ENCODE measurements around the gene CSTPP1. TPM values are rescaled to one million over a fixed set of nuclear protein-coding genes. Genes with fewer than 3 reads are reported as not detected.
A peak's percentile ranks its signal among the peaks of the same experiment; 100 is the strongest.
"Not testable (repeated sequence)": the region's sequence is repeated elsewhere in the genome, so short reads cannot be mapped to it uniquely, and the experiment has no call there.

CSTPP1 gene
- total RNA-seq, 5 donors from 2014 or later (not counting 1 experiment from before 2014, with no cell fraction given), result 13.3 to 16.9 (median 15.0) TPM

DNA sequence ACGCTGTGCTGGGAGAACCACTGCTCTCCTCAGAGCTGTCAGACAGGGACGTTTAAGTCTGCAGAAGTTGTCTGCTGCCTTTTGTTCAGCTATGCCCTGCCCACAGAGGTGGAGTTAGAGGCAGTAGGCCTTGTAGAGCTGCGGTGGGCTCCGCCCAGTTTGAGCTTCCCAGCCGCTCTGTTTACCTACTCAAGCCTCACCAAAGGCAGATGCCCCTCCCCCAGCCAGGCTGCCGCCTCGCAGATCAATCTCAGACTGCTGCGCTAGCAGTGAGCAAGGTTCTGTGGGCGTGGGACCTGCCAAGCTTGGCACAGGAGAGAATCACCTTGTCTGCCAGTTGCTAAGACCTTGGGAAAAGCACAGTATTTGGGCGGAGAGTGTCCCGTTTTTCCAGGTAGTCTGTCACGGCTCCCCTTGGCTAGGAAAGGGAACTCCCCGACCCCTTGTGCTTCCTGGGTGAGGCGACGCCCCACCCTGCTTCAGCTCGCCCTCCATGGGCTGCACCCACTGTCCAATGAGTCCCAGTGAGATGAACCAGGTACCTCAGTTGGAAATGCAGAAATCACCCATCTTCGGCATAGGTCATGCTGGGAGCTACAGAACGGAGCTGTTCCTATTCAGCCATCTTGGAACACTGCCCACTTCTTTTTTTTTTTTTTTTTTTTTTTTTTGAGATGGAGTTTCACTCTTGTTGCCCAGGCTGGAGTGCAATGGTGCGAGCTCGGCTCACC lies 182.6 kb downstream of the CSTPP1 start:
- H3K9me3 Mint-ChIP-seq; H3K36me3 ChIP-seq (ENCODE audit: control insufficient read depth in 2 of 2, extremely low read depth in 1 of 2, insufficient read depth in 1 of 2, low read length in 1 of 2); H3K4me1 ChIP-seq (ENCODE audit: control insufficient read depth in 1 of 2, extremely low read depth in 1 of 2, insufficient read depth in 2 of 2, low read length in 2 of 2); H3K27ac Mint-ChIP-seq; CTCF ChIA-PET; H3K27me3 ChIP-seq (replicated peaks in 1 of 2; ENCODE audit: control insufficient read depth in 2 of 2, extremely low read depth in 1 of 2, insufficient read depth in 2 of 2, low read length in 1 of 2); H3K27me3 Mint-ChIP-seq; H3K4me1 Mint-ChIP-seq; H3K4me3 ChIP-seq (ENCODE audit: control insufficient read depth in 1 of 2, extremely low read depth in 1 of 2, low read length in 1 of 2); H3K36me3 Mint-ChIP-seq; H3K27ac ChIP-seq (ENCODE audit: low read length); H3K9me3 ChIP-seq: not testable (repeated sequence)
- DNase-seq (peak; percentile 22 to 79 (median 60)), ATAC-seq (replicated peaks in 1 of 4) (peak; percentile 77 to 88 (median 85))
- POLR2A ChIA-PET, result interaction anchor here in 1 of 2 donors (0.7 kb wide), 1 partner anchor 94 kb away, joined by 3 read pairs; no protein-coding TSS in a partner anchor
- peak overlapping the region in 1 of 3 donors; percentile 37 for H3K4me3 Mint-ChIP-seq
- WGBS (ENCODE audit: insufficient coverage), result 64% methylated on average over 14 of the region's 20 CpGs

DNA sequence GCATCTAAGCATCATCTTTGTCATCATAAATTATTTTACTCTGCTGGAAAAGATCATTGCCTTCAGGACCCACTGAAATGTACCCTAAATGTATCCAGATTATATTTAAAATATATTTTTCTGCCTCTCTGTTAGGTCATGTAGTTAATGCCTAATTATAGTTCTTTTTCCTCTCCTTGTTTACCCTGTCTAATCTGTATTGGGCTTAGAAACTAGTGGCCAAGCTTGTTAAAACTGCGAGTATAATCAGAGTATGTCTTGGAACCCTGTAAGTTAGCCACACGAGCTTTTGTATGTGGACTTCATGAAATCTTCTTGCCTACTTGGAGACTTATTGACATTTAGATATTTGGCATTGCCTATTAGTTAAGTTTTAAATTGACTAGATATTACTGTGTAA lies 184.5 kb downstream of the CSTPP1 start:
- Mint-ChIP-seq H3K4me1 (peaks cover 0 to 10% (median 5%) of the 10 kb centered on the region in 3 donors), H3K9me3 (no peaks in the 10 kb centered on the region), H3K27me3 (no peaks in the 10 kb centered on the region), H3K36me3 (no peaks in the 10 kb centered on the region), H3K27ac (no peak overlapping the region), H3K4me3 (no peak overlapping the region)
- no peaks in the 10 kb centered on the region for H3K27me3 ChIP-seq (replicated peaks in 1 of 2; ENCODE audit: control insufficient read depth in 2 of 2, extremely low read depth in 1 of 2, insufficient read depth in 2 of 2, low read length in 1 of 2)
- no peaks in the 10 kb centered on the region for H3K9me3 ChIP-seq
- no peak overlapping the region for H3K4me3 ChIP-seq (ENCODE audit: control insufficient read depth in 1 of 2, extremely low read depth in 1 of 2, low read length in 1 of 2)
- no CpG with 5 or more reads among the region's 2 CpGs for WGBS (ENCODE audit: insufficient coverage)
- ATAC-seq (replicated peaks in 1 of 4), result no peak
- DNase-seq, result no peak
- H3K4me1 ChIP-seq (ENCODE audit: control insufficient read depth in 1 of 2, extremely low read depth in 1 of 2, insufficient read depth in 2 of 2, low read length in 2 of 2), result peaks cover 0 to 8% of the 10 kb centered on the region in 2 experiments
- H3K27ac ChIP-seq (ENCODE audit: low read length), result no peak overlapping the region
- ChIA-PET CTCF (no interaction called here), POLR2A (interaction anchor here in 1 of 2 donors (0.5 kb wide), 1 partner anchor 269 kb away, joined by 6 read pairs; no protein-coding TSS in a partner anchor)
- no peaks in the 10 kb centered on the region for H3K36me3 ChIP-seq (ENCODE audit: control insufficient read depth in 2 of 2, extremely low read depth in 1 of 2, insufficient read depth in 1 of 2, low read length in 1 of 2)

DNA sequence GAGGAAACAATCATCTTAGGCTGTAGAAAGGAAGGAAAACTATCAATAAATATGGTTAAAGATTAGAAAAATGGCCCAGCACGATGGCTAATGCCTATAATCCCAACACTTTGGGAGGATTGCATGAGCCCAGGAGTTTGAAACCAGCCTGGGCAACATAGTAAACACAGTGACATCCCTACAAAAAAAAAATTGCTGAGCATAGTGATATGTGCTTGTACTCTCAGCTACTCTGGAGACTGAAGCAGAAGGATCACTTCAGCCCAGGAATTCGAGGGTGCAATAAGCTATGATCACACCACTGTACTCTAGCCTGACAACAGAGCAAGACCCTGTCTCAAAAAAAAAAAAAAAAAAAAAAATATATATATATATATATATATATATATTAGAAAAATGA lies 185.2 kb downstream of the CSTPP1 start:
- Mint-ChIP-seq H3K4me1 (peaks cover 0 to 10% (median 5%) of the 10 kb centered on the region in 3 donors), H3K9me3 (no peaks in the 10 kb centered on the region), H3K4me3 (no peak overlapping the region), H3K36me3 (no peaks in the 10 kb centered on the region), H3K27me3 (no peaks in the 10 kb centered on the region), H3K27ac (no peak overlapping the region)
- ATAC-seq (replicated peaks in 1 of 4) (no peak), DNase-seq (no peak)
- no CpG with 5 or more reads among the region's 2 CpGs for WGBS (ENCODE audit: insufficient coverage)
- Histone ChIP-seq H3K4me1 (ENCODE audit: control insufficient read depth in 1 of 2, extremely low read depth in 1 of 2, insufficient read depth in 2 of 2, low read length in 2 of 2) (peaks cover 0 to 8% of the 10 kb centered on the region in 2 experiments), H3K4me3 (ENCODE audit: control insufficient read depth in 1 of 2, extremely low read depth in 1 of 2, low read length in 1 of 2) (no peak overlapping the region), H3K27ac (ENCODE audit: low read length) (no peak overlapping the region), H3K9me3 (no peaks in the 10 kb centered on the region), H3K27me3 (replicated peaks in 1 of 2; ENCODE audit: control insufficient read depth in 2 of 2, extremely low read depth in 1 of 2, insufficient read depth in 2 of 2, low read length in 1 of 2) (no peaks in the 10 kb centered on the region), H3K36me3 (ENCODE audit: control insufficient read depth in 2 of 2, extremely low read depth in 1 of 2, insufficient read depth in 1 of 2, low read length in 1 of 2) (no peaks in the 10 kb centered on the region)
- ChIA-PET POLR2A (interaction anchor here in 1 of 2 donors (0.6 kb wide), 1 partner anchor 1145 kb away, joined by 3 read pairs; no protein-coding TSS in a partner anchor), CTCF (no interaction called here)

DNA sequence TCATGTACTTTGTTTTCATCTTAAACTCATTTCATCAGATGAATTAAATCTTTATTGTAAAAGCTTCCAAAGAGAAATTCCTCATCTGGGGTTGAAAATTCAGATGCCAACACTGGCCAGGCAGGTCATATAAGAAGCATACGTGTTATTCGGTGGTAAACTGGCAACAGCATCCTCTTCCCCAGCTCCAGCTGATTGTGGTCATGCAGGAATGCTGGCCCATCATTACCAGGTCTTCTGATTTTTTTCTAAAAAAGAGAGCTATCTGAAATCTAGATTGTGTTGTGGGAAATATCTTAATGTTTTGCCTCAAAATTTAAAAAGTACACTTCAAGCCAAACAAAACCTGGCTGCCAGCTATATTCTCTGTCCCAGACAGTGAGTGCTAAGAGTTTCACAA lies 186.5 kb downstream of the CSTPP1 start:
- Histone ChIP-seq H3K27ac (ENCODE audit: low read length) (no peak overlapping the region), H3K4me1 (ENCODE audit: control insufficient read depth in 1 of 2, extremely low read depth in 1 of 2, insufficient read depth in 2 of 2, low read length in 2 of 2) (peaks cover 0 to 8% of the 10 kb centered on the region in 2 experiments), H3K36me3 (ENCODE audit: control insufficient read depth in 2 of 2, extremely low read depth in 1 of 2, insufficient read depth in 1 of 2, low read length in 1 of 2) (no peaks in the 10 kb centered on the region), H3K4me3 (ENCODE audit: control insufficient read depth in 1 of 2, extremely low read depth in 1 of 2, low read length in 1 of 2) (no peak overlapping the region), H3K9me3 (no peaks in the 10 kb centered on the region), H3K27me3 (replicated peaks in 1 of 2; ENCODE audit: control insufficient read depth in 2 of 2, extremely low read depth in 1 of 2, insufficient read depth in 2 of 2, low read length in 1 of 2) (no peaks in the 10 kb centered on the region)
- DNase-seq (no peak), ATAC-seq (replicated peaks in 1 of 4) (no peak)
- no peak overlapping the region for H3K27ac Mint-ChIP-seq
- H3K4me3 Mint-ChIP-seq, result no peak overlapping the region
- ChIA-PET CTCF (no interaction called here), POLR2A (interaction anchor here in 1 of 2 donors (0.6 kb wide), 1 partner anchor 40 kb away, joined by 4 read pairs; no protein-coding TSS in a partner anchor)
- WGBS (ENCODE audit: insufficient coverage), result no CpG with 5 or more reads among the region's 2 CpGs
- H3K4me1 Mint-ChIP-seq, result peaks cover 0 to 9% (median 5%) of the 10 kb centered on the region in 3 donors
- H3K9me3 Mint-ChIP-seq, result no peaks in the 10 kb centered on the region
- H3K36me3 Mint-ChIP-seq, result no peaks in the 10 kb centered on the region
- no peaks in the 10 kb centered on the region for H3K27me3 Mint-ChIP-seq

- H3K4me3 Mint-ChIP-seq, result no peak overlapping the region
- CTCF ChIA-PET, result interaction anchor here in 1 of 2 donors (0.6 kb wide), 1 partner anchor 758 kb away, joined by 3 read pairs; no protein-coding TSS in a partner anchor
- POLR2A ChIA-PET, result no interaction called here
- no peaks in the 10 kb centered on the region for H3K36me3 Mint-ChIP-seq
- Histone ChIP-seq H3K4me3 (ENCODE audit: control insufficient read depth in 1 of 2, extremely low read depth in 1 of 2, low read length in 1 of 2) (no peak overlapping the region), H3K27ac (ENCODE audit: low read length) (no peak overlapping the region), H3K4me1 (ENCODE audit: control insufficient read depth in 1 of 2, extremely low read depth in 1 of 2, insufficient read depth in 2 of 2, low read length in 2 of 2) (no peaks in the 10 kb centered on the region), H3K27me3 (replicated peaks in 1 of 2; ENCODE audit: control insufficient read depth in 2 of 2, extremely low read depth in 1 of 2, insufficient read depth in 2 of 2, low read length in 1 of 2) (no peaks in the 10 kb centered on the region), H3K36me3 (ENCODE audit: control insufficient read depth in 2 of 2, extremely low read depth in 1 of 2, insufficient read depth in 1 of 2, low read length in 1 of 2) (no peaks in the 10 kb centered on the region), H3K9me3 (no peaks in the 10 kb centered on the region)
- ATAC-seq (replicated peaks in 1 of 4) (no peak), DNase-seq (no peak)
- no peaks in the 10 kb centered on the region for H3K27me3 Mint-ChIP-seq
- no peak overlapping the region for H3K27ac Mint-ChIP-seq
- H3K4me1 Mint-ChIP-seq, result no peaks in the 10 kb centered on the region
- WGBS (ENCODE audit: insufficient coverage), result no CpG with 5 or more reads among the region's 1 CpG
- no peaks in the 10 kb centered on the region for H3K9me3 Mint-ChIP-seq
These were observed 188.1 kb downstream of the CSTPP1 start for GRCh38 chr11:47124675-47125074.

DNA sequence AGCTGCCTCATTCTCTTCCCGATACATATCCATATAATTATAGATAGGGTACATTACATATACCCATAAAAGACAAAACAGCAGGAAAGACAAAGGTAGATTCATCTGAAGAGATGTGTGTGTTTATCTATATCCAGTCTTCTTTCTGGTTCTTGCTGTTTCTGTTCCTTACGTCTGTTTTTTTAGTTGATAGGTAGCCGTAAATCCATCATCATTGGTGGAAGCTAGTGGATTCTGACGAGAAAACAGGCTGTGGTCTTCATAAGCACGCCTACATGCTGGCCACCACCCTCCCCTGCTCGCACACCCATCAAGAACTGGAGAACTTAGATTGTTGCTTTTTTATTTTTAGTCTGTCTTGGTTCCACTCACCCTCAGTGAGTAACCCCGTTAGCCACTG lies 188.5 kb downstream of the CSTPP1 start:
- Histone ChIP-seq H3K36me3 (ENCODE audit: control insufficient read depth in 2 of 2, extremely low read depth in 1 of 2, insufficient read depth in 1 of 2, low read length in 1 of 2) (no peaks in the 10 kb centered on the region), H3K27me3 (replicated peaks in 1 of 2; ENCODE audit: control insufficient read depth in 2 of 2, extremely low read depth in 1 of 2, insufficient read depth in 2 of 2, low read length in 1 of 2) (no peaks in the 10 kb centered on the region), H3K9me3 (no peaks in the 10 kb centered on the region), H3K4me1 (ENCODE audit: control insufficient read depth in 1 of 2, extremely low read depth in 1 of 2, insufficient read depth in 2 of 2, low read length in 2 of 2) (no peaks in the 10 kb centered on the region), H3K27ac (ENCODE audit: low read length) (no peak overlapping the region), H3K4me3 (ENCODE audit: control insufficient read depth in 1 of 2, extremely low read depth in 1 of 2, low read length in 1 of 2) (no peak overlapping the region)
- POLR2A ChIA-PET, result no interaction called here
- ATAC-seq (replicated peaks in 1 of 4) (no peak), DNase-seq (no peak)
- CTCF ChIA-PET, result interaction anchor here in 1 of 2 donors (0.6 kb wide), 1 partner anchor 758 kb away, joined by 3 read pairs; no protein-coding TSS in a partner anchor
- Mint-ChIP-seq H3K9me3 (no peaks in the 10 kb centered on the region), H3K27ac (no peak overlapping the region), H3K36me3 (no peaks in the 10 kb centered on the region), H3K27me3 (no peaks in the 10 kb centered on the region), H3K4me1 (no peaks in the 10 kb centered on the region), H3K4me3 (no peak overlapping the region)
- 75% methylated on average over 2 of the region's 7 CpGs for WGBS (ENCODE audit: insufficient coverage)

All from T-cell (primary cell).